Activated T-helper 1 cell treated with Interleukin-2 at 50 U/mL for 16 hours (primary cell): ENCODE measurements around the gene NHLRC4.
"Not testable (repeated sequence)": the region's sequence is repeated elsewhere in the genome, so short reads cannot be mapped to it uniquely, and the experiment has no call there.

ENCODE experiments used
- DNase-seq: peaks from one replicate; pipeline ENCODE4 v3.0.0-alpha.2; 2020; ENCODE audit warnings: low read depth

Gene NHLRC4

DNA sequence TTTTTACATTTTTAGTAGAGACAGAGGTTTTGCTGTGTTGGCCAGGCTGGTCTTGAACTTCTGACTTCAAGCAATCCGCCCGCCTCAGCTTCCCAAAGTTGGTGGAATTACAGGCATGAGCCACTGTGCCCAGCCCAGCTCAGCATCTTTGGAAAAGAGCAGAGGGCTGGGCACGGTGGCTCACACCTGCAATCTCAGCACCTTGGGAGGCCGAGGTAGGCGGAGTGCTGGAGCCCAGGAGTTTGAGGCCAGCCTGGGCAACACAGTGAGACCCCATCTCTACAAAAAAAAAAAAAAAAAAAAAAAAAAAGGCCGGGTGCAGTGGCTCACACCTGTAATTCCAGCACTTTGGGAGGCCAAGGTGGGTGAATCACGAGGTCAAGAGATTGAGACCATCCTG, 30.9 kb downstream of the NHLRC4 start:
- not testable (repeated sequence) for DNase-seq

DNA sequence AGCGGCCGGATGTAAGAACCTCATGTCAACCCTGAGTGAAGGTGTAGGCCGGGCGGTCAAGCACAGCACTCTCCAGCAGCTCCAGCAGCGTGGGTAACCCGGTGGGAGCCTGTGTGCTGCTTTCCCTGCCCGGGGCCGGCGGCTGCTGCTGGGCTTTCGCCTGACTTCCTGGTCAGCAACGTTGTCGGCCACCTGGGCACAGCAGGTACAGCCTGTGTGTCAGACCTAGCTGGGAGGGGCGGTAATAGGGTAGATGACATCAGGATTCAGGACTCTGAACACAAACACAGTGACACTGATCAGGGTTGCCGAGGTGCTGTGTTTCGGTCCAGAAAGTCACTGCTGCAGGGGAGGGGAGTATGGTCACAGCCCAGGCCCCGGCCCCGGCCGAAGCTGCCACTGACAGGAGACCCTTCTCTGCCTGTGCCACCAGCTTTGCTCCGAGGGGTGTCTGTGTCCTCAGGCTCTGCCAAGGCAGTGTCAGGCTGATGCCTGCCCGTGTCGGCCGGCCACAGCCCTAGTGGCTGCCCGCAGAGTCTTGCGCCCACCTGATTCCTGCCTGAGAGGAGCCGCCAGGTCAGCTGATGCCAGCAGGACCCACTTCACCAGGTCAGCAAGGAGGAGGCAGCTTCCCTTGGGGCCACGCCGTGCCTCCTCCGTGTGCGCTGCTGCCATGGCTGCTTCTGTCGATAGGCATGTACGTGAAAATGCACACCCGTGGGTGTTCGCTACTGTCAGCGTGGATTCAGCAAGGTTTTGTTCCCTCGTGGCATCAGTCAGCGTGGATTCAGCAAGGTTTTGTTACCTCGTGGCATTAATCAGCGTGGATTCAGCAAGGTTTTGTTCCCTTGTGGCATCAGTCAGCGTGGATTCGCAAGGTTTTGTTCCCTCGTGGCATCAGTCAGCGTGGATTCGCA, 32.3 kb downstream of the NHLRC4 start:
- DNase-seq, result no peak

DNA sequence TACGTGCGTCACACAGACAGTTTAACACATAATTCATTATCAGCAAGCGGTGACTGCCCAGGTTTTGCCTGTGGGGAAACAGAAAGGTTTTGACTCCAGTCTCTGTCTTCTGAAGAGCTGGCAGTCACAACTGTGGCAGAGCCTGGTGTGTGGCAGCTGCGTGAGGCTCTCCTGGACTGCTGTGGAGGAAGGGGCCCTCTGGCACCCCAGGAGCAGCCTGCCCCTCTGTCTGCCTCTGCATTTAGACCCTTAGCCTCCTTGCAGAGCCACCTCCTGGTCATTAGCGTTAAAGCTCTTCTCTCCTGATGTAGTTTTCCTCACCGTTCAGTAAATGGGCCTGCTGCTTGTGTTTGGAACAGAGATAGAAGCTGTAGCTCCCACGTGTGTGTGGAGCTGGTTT, 34.0 kb downstream of the NHLRC4 start:
- no peak for DNase-seq

DNA sequence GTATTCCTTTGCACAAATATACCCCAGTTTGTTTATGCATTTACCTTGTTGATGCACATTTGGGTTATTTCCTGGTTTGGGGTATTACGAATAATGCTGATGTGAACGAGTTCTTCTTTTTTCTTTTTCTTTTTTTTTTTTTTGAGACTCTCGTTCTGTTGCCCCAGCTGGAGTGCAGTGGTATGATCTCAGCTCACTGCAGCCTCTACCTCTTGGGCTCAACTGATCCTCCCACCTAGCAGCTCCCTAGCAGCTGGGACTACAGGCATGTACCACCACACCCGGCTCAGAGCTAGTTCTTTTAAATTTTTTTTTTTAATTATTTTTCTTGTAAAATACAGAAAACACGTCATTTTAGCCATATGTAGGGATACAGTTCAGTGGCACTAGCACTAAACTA, 37.1 kb downstream of the NHLRC4 start:
- no peak for DNase-seq

DNA sequence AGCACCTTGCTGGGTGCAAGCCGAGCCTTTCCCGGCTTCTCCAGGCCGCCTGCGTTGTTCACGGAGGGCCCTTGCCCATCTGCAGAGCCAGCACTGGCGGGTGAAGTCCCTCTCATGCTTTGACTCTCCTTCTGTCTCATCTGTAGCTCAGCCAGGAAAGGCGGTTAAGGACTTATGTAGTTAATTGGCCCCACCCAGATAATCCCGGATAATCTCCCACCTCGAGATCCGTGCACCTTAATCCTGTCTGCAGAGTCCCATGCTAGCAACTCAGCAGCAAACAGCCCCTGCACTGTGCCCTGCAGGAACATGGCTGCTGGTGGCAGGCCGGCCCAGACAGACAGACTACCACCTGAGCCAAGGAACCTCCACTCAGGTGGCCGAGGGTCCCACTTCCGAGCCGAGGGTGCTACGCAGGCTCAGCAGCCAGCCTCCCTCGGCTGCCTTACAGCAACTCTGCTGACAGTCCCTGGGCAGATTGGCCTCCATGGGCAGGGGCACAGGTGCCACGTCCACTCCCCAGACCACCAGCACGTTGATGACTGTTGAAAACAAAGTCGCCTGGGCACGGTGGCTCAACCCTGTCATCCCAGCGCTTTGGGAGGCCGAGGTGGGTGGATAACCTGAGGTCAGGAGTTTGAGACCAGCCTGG, 40.0 kb downstream of the NHLRC4 start:
- no peak for DNase-seq

DNA sequence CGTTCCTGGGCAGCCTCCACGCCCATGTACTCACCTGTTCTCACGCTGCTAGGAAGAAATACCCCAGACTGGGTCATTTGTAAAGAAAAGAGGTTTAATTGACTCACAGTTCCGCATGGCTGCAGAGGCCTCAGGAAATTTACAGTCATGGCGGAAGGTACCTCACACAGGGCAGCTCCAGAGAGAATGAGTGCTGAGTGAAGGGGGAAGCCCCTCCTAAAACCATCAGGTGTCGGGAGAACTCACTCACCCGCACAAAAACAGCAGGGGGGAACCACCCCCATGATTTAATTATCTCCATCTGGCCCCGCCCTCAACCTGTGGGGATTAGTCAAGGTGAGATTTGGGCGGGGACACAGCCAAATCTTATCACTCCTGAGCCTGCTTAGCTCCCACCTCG, 41.2 kb downstream of the NHLRC4 start:
- no peak for DNase-seq

DNA sequence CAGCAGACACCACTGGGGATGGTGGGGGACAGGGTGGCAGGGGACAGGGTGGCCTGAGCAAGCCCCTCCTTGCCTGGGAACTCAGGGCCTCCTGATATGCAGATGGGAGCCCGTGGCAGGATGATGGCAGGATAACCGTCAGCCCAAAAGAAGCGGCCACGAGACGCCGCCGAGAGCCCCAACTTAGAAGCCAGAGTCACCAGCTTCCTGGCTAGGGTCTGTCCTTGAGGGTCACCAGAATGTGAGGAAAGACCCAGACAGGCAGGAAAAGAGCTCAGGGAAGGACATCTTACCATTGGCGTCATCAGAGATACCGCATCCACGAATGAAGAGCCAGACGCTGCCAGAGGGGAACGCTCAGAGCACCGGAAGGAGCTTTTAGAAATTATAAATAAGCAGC, 42.5 kb downstream of the NHLRC4 start:
- DNase-seq, result no peak

DNA sequence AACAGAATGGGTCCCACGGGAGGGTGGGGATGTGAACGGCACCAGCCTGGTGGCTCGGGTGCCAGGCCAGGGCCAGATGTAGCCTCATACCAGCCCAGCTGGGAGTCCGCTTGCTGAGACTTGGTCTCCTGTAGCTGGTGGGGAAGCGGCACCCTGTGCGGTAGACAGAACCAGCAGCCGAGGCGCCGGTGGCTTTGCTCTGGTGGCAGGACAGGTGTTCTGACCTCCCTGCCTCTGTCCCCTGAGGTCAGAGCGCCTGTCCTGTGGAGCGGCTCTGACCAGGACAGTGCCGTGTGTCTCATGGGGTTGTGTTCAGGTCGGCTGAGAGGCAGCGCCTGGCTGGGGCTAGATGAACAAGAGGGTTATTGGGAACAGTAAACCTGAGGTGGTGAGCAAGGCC, 43.2 kb downstream of the NHLRC4 start:
- no peak for DNase-seq

DNA sequence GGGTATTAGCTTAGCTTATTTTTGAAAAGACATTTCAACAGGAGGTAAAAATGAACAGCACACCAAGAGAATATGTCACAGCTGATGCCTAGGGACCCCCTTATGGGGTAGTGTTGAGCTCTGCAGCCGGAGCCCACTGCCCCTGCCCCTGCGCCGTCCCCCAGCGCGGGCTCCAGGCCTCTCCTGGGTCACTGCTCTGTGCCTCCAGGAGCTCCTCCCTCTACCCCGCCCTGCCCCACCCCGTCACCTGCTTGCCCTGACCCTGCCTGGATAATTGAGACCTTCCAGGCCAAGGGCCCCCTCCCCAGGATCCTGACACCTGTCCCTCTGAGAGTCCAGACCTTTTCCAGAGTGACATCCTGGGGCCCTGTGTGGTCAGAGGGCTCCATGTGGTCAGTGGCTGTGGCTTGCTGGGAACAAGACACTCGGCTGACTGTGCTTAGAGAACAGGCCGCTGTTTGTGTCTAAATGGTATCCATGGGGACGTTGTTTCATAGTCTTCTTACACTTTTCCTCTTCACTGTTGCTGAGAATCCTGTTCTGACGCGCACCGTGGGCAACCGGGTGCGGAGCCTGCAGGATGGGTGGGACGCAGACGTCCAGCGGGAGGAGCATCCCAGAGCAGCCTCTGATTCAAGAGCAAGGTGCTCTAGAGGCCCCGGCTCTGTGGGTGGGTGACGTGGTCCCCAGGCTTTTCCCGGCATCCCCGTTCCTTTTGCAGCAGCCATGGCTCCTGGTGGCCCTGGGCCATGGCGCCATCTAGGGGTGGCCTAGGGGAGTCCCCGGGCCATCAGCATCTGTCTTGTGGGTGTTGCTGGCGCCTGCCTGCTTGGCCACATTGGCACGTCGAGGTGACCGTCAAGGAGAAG, 43.9 kb downstream of the NHLRC4 start:
- peak; percentile 36 for DNase-seq

DNA sequence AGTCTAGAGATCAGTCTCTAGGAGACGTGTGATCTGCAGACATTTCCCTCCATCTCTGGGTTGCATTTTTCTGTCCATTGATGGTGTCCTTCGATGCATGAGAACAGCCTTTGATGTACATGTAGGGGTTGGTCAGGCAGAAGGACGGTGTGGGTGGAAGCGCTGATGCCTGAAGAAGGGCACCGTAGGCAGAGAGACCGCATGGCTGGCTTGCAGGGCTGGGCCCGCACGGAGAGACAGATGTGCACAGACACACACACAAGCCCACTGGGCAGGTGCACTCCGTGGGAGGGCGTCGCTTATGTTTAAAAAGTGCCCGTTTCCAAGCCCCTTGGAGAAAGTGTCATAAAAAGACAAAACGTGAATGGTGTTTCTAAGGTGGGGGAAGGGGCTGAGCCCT, 48.3 kb downstream of the NHLRC4 start:
- DNase-seq, result no peak

DNA sequence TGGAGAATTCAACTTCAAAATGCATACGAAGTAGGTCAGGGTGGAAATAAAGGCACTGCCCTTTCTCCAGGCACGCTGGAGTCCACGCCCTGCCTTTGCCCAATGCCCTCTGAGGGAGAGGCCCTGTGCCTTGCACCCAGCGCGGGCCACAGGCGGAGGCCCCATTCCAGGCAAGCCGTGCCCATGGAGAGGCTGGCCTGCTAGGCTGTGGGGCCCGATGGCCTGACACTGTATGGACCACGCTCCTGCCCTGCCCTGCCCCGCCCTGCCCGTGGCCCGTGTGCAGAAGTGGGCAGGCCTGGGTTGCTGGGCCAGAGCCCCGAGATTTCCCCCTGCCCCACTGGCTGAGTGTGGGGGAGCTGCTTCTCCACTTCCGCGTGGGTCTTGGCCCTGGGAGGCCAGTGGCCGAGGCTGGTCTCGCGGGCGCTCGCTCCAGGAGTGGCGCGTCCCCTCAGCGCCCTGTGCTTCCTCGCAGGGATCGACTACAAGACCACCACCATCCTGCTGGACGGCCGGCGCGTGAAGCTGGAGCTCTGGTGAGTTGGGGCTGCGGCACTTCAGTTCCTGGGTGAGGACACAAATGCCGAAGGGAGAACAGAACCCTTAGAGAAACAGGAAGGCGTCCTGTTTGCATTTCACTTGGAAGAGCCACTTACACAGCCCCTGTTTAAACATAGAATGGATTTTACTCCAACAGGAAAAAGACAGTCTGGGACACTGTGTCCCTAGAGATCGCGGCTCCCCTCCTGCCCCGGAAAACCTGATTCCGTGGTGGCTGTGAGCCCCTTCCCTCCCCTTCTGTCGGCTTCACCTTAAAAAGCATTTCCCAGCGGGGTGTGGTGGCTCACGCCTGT, 50.2 kb downstream of the NHLRC4 start:
- DNase-seq, result no peak

DNA sequence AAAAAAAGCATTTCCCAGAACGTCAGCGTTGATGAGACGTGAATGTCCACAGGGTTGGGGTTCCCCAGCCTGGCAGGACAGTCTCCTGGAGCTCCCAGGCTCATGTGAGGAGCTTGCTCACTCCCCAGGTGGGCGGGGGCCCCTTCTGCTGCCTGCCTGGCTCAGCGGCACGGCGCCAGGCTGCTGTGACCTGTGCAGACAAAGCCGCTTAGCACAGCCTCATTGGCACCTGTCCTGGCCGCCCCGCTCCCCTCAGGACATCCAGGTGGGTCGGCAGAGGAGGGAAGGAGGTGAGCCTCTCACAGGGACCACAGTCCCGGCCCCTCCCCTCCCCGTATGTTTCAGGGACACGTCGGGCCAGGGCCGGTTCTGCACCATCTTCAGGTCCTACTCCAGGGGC, 51.0 kb downstream of the NHLRC4 start:
- no peak for DNase-seq
